Myometrial cell (primary cell): ENCODE measurements around the gene AK6. TPM values are rescaled to one million over a fixed set of nuclear protein-coding genes. Genes with fewer than 3 reads are reported as not detected.

Experiments
- total RNA-seq: library from RNA; depleted of rRNA; stranded (reverse); fragments of >200 nt; gene quantifications from 2 replicates; pipeline ENCODE4 v1.2.3, GENCODE V29; 2015

Gene AK6
- total RNA-seq, result 17.0 and 31.4 TPM in 2 replicates

GRCh38 chr5:69369340-69370121 lies at the start of gene AK6, which contains the start of the genes RAD17 and TAF9:
Gene AK6 (minus strand): TSS chr5:69369520. CDS start chr5:69369490, 30 bp downstream.
Gene RAD17 (plus strand): TSS chr5:69369818. CDS start chr5:69372209, 2,391 bp downstream.
Gene TAF9 (minus strand): TSS chr5:69369520. CDS start chr5:69365737, 3,783 bp downstream.

GRCh38 chr5:69414885-69415583 lies 45.7 kb upstream of the AK6 start, which contains the start of gene MARVELD2:
Gene MARVELD2 (plus strand): TSS chr5:69415116. CDS start chr5:69419386, 4,270 bp downstream.

Other genes starting within 250 kb of the AK6 start
- 241 and 262 TPM in 2 replicates for gene CCNB1, start 202.4 kb downstream of the AK6 start, total RNA-seq
- 28.4 and 33.4 TPM in 2 replicates for gene CENPH, start 179.9 kb downstream of the AK6 start, total RNA-seq
- 60.3 and 62.9 TPM in 2 replicates for gene CDK7, start 134.6 kb downstream of the AK6 start, total RNA-seq
- 2.9 and 5.8 TPM in 2 replicates for gene CCDC125, start 36.7 kb downstream of the AK6 start, total RNA-seq
- gene TAF9, start within 50 bp of the AK6 start, total RNA-seq, result 93.1 and 97.7 TPM in 2 replicates
- gene RAD17, start 298 bp upstream of the AK6 start, total RNA-seq, result 12.7 and 20.0 TPM in 2 replicates
- 0.58 and 0.71 TPM in 2 replicates for gene MARVELD2, start 45.6 kb upstream of the AK6 start, total RNA-seq
- 0.58 and 1.2 TPM in 2 replicates for gene OCLN, start 123.3 kb upstream of the AK6 start, total RNA-seq
- gene GTF2H2C, start 190.7 kb upstream of the AK6 start, total RNA-seq, result 19.6 and 25.2 TPM in 2 replicates